RWPE1 (cell line): ENCODE measurements around the gene CHRND.
A peak's percentile ranks its signal among the peaks of the same experiment; 100 is the strongest.

Source experiments
- CTCF ChIA-PET: fragments of 350-600 bp; sonication (Branson Sonifier 250); formaldehyde crosslinking; extraction: SDS; loops from one replicate; lab custom pipeline; 2021; lab: Yijun Ruan, JAX
- POLR2A ChIA-PET: fragments of 400-600 bp; formaldehyde crosslinking; extraction: SDS; loops from one replicate; lab custom pipeline; 2020; ENCODE audit warnings: antibody characterized with exemption; ENCODE audit not compliant: low non-redundant PET; lab: Yijun Ruan, JAX
- DNase-seq: peaks from one replicate; pipeline ENCODE4 v3.0.0; 2012; ENCODE audit warnings: low spot score
- H3K27ac ChIP-seq: fragments of 450-650 bp; 2 replicates; pipeline ENCODE4 v1.5.1; 2017
- CTCF ChIP-seq: fragments of 450-650 bp; conservative IDR thresholded peaks from 2 replicates; pipeline ENCODE4 v1.5.1; 2017; ENCODE audit warnings: low read depth, mild to moderate bottlenecking

CHRND gene

DNA sequence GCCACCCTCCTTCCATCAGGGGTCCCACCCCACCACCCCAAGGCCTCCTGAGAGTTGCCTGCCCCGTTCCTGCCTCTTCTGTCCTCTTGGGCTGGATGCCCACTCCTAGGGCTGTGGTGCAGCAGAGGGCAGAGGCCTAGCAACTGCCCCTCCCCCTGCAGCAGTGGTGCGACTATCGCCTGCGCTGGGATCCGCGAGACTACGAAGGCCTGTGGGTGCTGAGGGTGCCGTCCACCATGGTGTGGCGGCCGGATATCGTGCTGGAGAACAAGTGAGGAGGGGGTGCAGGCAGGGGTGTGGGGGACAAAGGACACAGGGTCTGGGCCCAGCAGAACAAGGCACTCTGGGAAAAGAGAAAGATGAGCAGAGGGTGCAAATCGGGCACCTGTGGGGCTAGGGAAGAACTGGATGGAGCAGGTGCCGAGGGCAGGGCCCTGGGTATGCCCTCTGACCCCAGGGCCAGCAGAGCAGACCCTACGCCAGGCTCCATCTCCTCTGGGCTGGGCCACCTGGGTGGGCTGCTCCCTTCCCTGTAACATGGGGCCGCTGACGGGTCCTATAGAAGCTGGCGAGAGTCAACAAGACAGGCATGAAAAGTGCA, 14.6 kb downstream of the CHRND start:
- no peak for TF ChIP-seq CTCF
- DNase-seq, result no peak
- CTCF ChIA-PET, result no interaction called here
- POLR2A ChIA-PET, result no interaction called here
- no peak overlapping the region for H3K27ac ChIP-seq

- H3K27ac ChIP-seq, result no peak overlapping the region
- ChIA-PET CTCF (interaction anchor here (0.6 kb wide), 1 partner anchor 64 kb away, joined by 3 read pairs; no protein-coding TSS in a partner anchor), POLR2A (no interaction called here)
- DNase-seq, result no peak
- TF ChIP-seq CTCF, result no peak
Measured at GRCh38 chr2:232541195-232541960, 15.4 kb downstream of the CHRND start.

- ChIA-PET CTCF (no interaction called here), POLR2A (no interaction called here)
Measured at GRCh38 chr2:232541961-232542714, 16.2 kb downstream of the CHRND start.

DNA sequence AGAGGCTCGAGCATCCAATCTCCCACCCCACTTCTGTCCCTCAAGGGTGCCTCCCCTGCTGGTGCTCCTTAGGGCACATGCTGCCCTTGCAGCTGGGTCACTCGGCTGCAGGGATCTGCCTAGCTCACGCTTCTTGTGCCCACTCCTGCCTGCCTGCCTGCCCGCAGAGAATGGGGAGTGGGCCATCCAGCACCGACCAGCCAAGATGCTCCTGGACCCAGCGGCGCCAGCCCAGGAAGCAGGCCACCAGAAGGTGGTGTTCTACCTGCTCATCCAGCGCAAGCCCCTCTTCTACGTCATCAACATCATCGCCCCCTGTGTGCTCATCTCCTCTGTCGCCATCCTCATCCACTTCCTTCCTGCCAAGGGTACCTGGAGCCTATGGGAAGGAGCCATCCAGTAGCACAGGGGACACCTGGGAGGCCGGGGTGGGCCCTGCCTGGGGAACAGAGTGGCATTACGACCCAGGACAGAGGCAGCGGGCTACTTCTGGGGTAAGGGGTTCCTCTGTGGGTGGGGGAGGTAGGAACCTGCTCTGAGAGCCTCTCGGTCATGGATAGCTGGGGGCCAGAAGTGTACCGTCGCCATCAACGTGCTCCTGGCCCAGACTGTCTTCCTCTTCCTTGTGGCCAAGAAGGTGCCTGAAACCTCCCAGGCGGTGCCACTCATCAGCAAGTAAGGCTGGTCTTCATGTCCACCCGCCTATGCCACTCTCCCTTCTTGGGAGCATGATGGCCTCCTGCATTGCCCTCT, 16.9 kb downstream of the CHRND start:
- TF ChIP-seq CTCF, result no peak
- ChIA-PET POLR2A (no interaction called here), CTCF (no interaction called here)
- no peak for DNase-seq
- peak overlapping the region; percentile 30; the same call in 1 of the 2 replicates for H3K27ac ChIP-seq

More at GRCh38 chr2:232541961-232542714, 16.2 kb downstream of the CHRND start:
- peak overlapping the region; percentile 5; the same call in 1 of the 2 replicates for H3K27ac ChIP-seq
- no peak for DNase-seq
- TF ChIP-seq CTCF, result no peak

DNA sequence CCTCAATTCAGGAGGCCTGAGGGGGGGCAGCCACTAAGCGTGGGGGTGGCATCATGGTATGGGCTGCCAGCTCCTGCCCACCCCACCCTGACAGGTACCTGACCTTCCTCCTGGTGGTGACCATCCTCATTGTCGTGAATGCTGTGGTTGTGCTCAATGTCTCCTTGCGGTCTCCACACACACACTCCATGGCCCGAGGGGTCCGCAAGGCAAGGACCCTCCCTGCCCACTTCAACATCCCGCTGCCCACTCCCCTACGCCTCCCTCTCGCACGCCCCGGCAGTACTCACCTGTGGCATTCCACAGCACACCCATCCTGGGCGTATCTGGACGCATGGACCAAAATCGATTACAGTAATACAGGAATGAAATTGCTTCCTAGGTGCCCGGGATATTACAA, 17.5 kb downstream of the CHRND start:
- no peak for TF ChIP-seq CTCF

More for the DNA sequence above, 17.5 kb downstream of the CHRND start:
- ChIA-PET CTCF (no interaction called here), POLR2A (no interaction called here)
- H3K27ac ChIP-seq, result peak overlapping the region; percentile 30
- DNase-seq, result no peak
